OCI-LY1 (cell line): ENCODE measurements around the gene ABCC3.

Source experiments
- CTCF ChIP-seq: fragments of 200-600 bp; sonication (generic), shearing (Covaris generic); IDR thresholded peaks from 2 replicates; pipeline ENCODE4 v1.5.1; 2017; ENCODE audit warnings: mild to moderate bottlenecking, antibody characterized with exemption, low read length, moderate library complexity, mixed read lengths
- EZH2 ChIP-seq: fragments of 200-600 bp; sonication (generic), shearing (Covaris generic); IDR thresholded peaks from 2 replicates; pipeline ENCODE4 v1.8.0; 2017; ENCODE audit warnings: borderline replicate concordance, mixed run types, mild to moderate bottlenecking, antibody characterized with exemption, low read length, moderate library complexity, mixed read lengths

- TF ChIP-seq CTCF: no peak
- TF ChIP-seq EZH2: no peak
Observed at GRCh38 chr17:50605429-50605828, 29.3 kb upstream of the ABCC3 start.
